Right lobe of liver (tissue), 4 donors: ENCODE data around the gene PYGB.

Experiments
- POLR2A ChIP-seq: fragments of 450-650 bp; IDR thresholded peaks from one replicate; pipeline ENCODE4 v1.6.1; 2017; ENCODE audit warnings: antibody characterized with exemption, mild to moderate bottlenecking
- TF ChIP-seq, protein P1 (sequence below), 4 donors: fragments of 200-600 bp in 3 of 4; fragments of 450-650 bp in 1 of 4; IDR thresholded peaks; one replicate each; pipeline versions ENCODE4 v1.5.1 to v1.8.0; 2016 to 2022; ENCODE audit warnings: antibody characterized with exemption in 4 of 4, mild to moderate bottlenecking in 2 of 4
- donor health status: DM: no; HTN: no; CAD: no.
- donor health status: DM: no; HTN: no; CAD: no.
- donor health status: DM: no; HTN: yes; CAD: no.

DNA sequence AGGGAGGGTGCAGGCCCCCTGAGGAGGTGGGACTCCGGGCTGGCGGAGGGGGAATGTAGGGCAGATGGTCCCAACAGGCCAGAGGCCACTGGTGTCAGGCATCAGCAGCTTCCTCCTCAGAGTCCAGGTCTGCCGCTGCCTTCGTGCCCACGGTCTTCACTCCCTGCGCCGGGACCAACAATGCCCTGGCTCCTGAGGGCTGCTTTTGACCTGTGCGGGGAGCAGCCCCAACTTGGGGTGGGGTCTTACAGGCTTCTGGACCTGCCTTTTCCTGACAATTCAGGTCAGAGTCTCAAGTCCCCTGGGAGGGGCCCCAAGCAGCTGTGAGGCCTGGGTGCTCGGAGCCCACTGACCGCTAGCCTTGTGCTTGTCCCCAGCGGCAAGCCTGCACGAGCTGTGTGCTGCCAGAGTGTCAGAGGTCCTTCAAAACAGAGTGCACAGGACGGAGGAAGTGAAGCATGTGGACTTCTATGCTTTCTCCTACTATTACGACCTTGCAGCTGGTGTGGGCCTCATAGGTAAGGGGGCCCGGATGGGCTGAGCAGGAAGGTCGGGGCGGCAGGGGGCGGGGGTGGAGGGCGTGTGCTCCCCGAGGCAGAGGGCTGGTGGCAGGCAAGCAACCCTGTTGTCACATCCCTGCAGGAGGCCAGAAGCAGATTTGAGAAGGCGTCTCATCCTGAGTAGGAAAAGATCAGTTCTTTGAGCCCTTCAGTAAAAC, 25.3 kb upstream of the PYGB start:
- TF ChIP-seq, protein P1, sequence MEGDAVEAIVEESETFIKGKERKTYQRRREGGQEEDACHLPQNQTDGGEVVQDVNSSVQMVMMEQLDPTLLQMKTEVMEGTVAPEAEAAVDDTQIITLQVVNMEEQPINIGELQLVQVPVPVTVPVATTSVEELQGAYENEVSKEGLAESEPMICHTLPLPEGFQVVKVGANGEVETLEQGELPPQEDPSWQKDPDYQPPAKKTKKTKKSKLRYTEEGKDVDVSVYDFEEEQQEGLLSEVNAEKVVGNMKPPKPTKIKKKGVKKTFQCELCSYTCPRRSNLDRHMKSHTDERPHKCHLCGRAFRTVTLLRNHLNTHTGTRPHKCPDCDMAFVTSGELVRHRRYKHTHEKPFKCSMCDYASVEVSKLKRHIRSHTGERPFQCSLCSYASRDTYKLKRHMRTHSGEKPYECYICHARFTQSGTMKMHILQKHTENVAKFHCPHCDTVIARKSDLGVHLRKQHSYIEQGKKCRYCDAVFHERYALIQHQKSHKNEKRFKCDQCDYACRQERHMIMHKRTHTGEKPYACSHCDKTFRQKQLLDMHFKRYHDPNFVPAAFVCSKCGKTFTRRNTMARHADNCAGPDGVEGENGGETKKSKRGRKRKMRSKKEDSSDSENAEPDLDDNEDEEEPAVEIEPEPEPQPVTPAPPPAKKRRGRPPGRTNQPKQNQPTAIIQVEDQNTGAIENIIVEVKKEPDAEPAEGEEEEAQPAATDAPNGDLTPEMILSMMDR (IDR thresholded peaks at IDR 0.05): no peak
- TF ChIP-seq POLR2A: no peak
